Kidney glomerular epithelial cell (primary cell): Measurements from ENCODE around the gene RAP1A.

Experiments used
- DNase-seq: peaks from one replicate; lab custom pipeline; 2025; lab: John Stamatoyannopoulos, UW

The RAP1A gene

GRCh38 chr1:111758373-111758772, 138.8 kb downstream of the RAP1A start:
- no peak for DNase-seq

GRCh38 chr1:111761717-111762116, 142.1 kb downstream of the RAP1A start:
- DNase-seq, result no peak

- DNase-seq, result no peak
Measured at GRCh38 chr1:111762332-111762731, 142.7 kb downstream of the RAP1A start.
